Progenitor cell of endocrine pancreas (in vitro differentiated cells): ENCODE measurements around the gene ILKAP. TPM values are rescaled to one million over a fixed set of nuclear protein-coding genes. Genes with fewer than 3 reads are reported as not detected.

Experiments used
- DNase-seq: peaks from one replicate; pipeline ENCODE4 v3.0.0; 2021; ENCODE audit warnings: low spot score; ENCODE audit not compliant: unreplicated experiment
- H3K27ac Mint-ChIP-seq: 2 replicates; pipeline ENCODE4 v1.8.0; 2021; ENCODE audit warnings: mild to moderate bottlenecking, moderate library complexity, mixed read lengths
- H3K27me3 Mint-ChIP-seq: 2 replicates; pipeline ENCODE4 v1.8.0; 2021; ENCODE audit warnings: mixed read lengths
- H3K36me3 Mint-ChIP-seq: 2 replicates; pipeline ENCODE4 v1.8.0; 2022; ENCODE audit warnings: mixed read lengths; ENCODE audit not compliant: insufficient read depth
- H3K4me1 Mint-ChIP-seq: 2 replicates; pipeline ENCODE4 v1.8.0; 2021; ENCODE audit warnings: low read depth, mixed read lengths
- H3K4me3 Mint-ChIP-seq: 2 replicates; pipeline ENCODE4 v1.8.0; 2021; ENCODE audit warnings: low read depth, mild to moderate bottlenecking, moderate library complexity, mixed read lengths
- H3K9me3 Mint-ChIP-seq: 2 replicates; pipeline ENCODE4 v1.8.0; 2021; ENCODE audit warnings: low read depth, mixed read lengths
- total RNA-seq: library from RNA; stranded (reverse); gene quantifications from 2 replicates; pipeline ENCODE4 v1.2.1, GENCODE V29; 2021
- TF ChIP-seq, protein P1 (sequence below): fragments of 200-600 bp; sonication (generic); IDR thresholded peaks from one replicate; pipeline ENCODE4 v1.5.0; 2021; ENCODE audit warnings: antibody characterized with exemption, mild to moderate bottlenecking; ENCODE audit not compliant: unreplicated experiment

The ILKAP gene
- total RNA-seq, 1 donor from 2014 or later: 56.3 TPM

DNA sequence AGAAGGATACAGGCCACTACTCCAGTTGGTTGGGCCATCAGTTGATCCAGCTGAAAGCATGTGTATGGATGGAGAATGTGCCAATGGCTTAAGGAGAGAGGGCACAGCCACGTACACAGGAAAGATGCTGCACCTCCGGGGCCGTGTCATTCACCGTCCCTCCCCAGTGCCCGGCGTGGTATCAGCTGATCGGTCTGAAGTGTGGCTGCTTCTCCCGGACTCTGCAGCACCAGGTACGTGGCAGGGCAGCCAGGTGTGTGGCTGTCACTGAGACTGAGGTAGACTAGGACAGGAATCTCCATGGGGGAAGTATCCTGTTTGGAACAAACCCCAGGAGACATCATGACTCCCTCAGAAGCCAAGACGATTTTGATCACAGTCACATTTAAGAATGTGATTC, 48.9 kb downstream of the ILKAP start:
- Mint-ChIP-seq H3K36me3 (no peaks in the 10 kb centered on the region), H3K4me1 (peaks cover 3% of the 10 kb centered on the region), H3K27ac (no peak overlapping the region), H3K27me3 (peaks cover 15% of the 10 kb centered on the region), H3K9me3 (no peaks in the 10 kb centered on the region), H3K4me3 (no peak overlapping the region)
- TF ChIP-seq, protein P1, sequence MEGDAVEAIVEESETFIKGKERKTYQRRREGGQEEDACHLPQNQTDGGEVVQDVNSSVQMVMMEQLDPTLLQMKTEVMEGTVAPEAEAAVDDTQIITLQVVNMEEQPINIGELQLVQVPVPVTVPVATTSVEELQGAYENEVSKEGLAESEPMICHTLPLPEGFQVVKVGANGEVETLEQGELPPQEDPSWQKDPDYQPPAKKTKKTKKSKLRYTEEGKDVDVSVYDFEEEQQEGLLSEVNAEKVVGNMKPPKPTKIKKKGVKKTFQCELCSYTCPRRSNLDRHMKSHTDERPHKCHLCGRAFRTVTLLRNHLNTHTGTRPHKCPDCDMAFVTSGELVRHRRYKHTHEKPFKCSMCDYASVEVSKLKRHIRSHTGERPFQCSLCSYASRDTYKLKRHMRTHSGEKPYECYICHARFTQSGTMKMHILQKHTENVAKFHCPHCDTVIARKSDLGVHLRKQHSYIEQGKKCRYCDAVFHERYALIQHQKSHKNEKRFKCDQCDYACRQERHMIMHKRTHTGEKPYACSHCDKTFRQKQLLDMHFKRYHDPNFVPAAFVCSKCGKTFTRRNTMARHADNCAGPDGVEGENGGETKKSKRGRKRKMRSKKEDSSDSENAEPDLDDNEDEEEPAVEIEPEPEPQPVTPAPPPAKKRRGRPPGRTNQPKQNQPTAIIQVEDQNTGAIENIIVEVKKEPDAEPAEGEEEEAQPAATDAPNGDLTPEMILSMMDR: no peak
- DNase-seq: no peak

DNA sequence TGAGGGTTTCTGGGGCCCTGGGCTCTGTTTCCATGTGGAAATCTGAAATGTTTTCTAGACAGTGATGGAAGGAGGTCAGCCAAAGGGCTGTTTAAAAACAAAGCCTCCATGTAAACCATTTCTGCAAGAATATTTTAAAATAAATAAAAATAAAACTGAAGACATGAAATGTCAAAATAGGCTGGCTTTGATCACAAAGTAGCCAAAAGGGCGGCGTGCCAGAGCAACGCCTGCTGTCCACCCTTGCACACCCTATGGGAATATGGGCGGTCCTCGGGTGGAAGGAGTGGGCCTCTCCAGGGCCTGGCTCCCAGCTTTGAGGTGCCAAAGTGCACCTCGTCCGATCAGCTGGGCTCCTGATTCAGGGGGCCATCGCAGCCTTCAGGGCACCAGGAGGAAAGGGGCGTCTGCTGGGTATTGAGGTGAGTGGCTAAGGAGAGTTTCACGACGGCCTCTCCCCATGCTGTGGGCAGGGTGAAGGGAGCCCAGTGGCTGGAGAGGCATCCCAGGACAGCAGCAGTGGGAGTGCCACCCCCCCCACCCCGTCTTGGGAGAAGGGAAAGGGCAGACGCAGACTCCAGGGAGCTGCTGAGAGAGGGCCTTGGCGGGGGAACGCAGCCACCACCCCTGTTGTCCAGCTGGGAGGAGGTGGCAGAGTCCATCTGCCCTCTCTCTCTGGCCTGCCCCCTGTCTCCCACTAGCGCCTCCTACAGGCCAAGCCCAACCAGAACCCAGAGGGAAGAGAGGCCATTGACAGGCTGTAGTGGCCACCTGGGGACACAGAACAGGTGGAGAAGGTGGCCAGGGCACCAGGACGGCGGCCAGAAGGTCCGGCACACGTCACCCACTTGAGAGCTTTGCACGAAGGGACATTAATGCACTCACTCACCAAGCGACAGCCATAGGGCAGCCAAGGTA, 50.5 kb downstream of the ILKAP start:
- Mint-ChIP-seq H3K9me3 (no peaks in the 10 kb centered on the region), H3K27ac (no peak overlapping the region), H3K27me3 (peaks cover 11% of the 10 kb centered on the region), H3K36me3 (no peaks in the 10 kb centered on the region), H3K4me1 (no peaks in the 10 kb centered on the region), H3K4me3 (no peak overlapping the region)
- TF ChIP-seq, protein P1: no peak
- no peak for DNase-seq

DNA sequence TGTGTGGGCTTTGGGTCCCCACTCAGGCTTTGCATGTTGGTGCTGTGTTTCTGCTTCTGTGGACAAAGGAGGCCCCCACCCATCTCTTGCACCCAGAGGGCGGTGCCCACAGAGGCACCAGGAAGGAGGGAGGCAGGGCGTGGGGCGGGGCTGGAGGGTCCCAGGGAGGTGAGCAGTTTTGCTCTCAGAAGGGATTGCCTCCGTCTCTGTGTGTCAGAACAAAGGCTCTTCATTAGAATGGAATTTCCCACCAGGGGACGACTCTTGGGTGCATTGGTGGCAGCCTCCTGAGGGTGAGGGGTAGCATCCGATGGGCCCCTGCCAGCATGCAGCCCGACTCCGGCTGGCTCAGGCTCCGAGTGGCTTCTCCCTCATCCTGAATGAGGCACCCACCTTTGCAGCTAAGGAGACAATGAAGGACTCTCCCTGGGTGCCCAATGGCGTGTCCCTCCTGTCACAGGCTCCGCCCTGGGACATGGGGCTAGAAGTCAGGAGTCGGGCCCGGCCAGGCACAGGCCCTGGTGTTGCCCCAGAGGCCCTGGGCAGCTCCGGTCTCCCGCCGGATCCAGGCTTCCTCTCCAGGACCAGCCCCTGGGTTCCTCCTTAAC, 51.8 kb downstream of the ILKAP start:
- no peak for DNase-seq
- H3K36me3 Mint-ChIP-seq: no peaks in the 10 kb centered on the region
- H3K4me1 Mint-ChIP-seq: no peaks in the 10 kb centered on the region
- TF ChIP-seq, protein P1: no peak
- no peak overlapping the region for H3K27ac Mint-ChIP-seq
- no peak overlapping the region for H3K4me3 Mint-ChIP-seq
- peaks cover 6% of the 10 kb centered on the region for H3K27me3 Mint-ChIP-seq
- H3K9me3 Mint-ChIP-seq: no peaks in the 10 kb centered on the region

DNA sequence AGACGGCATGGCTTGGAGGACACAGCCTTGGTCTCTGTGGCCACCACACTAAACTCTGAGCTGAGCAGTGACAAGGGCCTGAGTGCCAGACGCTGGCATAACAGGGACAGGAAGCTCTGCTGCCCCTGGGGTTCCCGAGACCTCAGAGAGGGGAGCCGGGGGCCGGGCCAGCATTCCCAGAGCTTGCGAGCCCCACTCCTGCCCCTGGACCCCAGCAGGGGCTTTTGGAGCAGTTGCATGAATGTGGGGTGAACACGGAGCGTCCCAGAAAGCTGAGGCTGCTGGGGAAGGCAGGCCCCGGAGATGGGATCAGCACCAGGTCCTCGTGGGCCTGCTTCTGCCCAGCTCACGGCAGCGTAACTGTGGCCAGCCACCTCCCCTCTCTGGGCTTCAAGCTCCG, 52.3 kb downstream of the ILKAP start:
- no peak overlapping the region for H3K27ac Mint-ChIP-seq

DNA sequence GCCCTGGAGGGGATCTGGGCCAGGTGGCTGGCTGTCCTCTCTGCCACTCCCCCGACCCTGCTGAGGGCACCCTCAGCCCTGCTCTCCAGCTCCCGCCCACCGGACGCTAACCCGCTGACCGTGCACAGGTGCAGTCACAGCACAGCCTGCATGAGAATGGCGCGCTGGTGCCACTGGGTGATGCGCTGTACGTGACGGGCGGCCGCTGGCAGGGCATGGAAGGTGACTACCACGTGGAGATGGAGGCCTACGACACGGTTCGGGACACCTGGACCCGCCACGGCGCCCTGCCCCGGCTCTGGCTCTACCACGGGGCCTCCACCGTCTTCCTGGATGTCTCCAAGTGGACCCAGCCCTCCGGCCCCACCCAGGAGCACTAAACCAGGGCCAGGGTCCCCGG, 52.8 kb downstream of the ILKAP start:
- Mint-ChIP-seq H3K4me3 (no peak overlapping the region), H3K9me3 (no peaks in the 10 kb centered on the region), H3K27ac (no peak overlapping the region), H3K4me1 (no peaks in the 10 kb centered on the region), H3K36me3 (no peaks in the 10 kb centered on the region), H3K27me3 (peaks cover 3% of the 10 kb centered on the region)
- no peak for DNase-seq
- TF ChIP-seq, protein P1: no peak

More for the DNA sequence above, 52.3 kb downstream of the ILKAP start:
- Mint-ChIP-seq H3K4me1 (no peaks in the 10 kb centered on the region), H3K4me3 (no peak overlapping the region), H3K9me3 (no peaks in the 10 kb centered on the region), H3K36me3 (no peaks in the 10 kb centered on the region), H3K27me3 (peaks cover 3% of the 10 kb centered on the region)
- no peak for DNase-seq
- TF ChIP-seq, protein P1: no peak
